MV-4-11 (cell line): Measurements from ENCODE around the gene PDPK1.
A peak's percentile ranks its signal among the peaks of the same experiment; 100 is the strongest.

Experiments
- DNase-seq: peaks from one replicate; lab custom pipeline; 2025; lab: John Stamatoyannopoulos, UW

Gene PDPK1

GRCh38 chr16:2537451-2538379, at the start of gene PDPK1:
TSS of gene PDPK1 (plus strand) at chr16:2538021. CDS start at chr16:2538113, 92 bp downstream.
- peak; percentile 90 for DNase-seq

- DNase-seq: no peak
Observed at GRCh38 chr16:2489581-2489980, 48.2 kb upstream of the PDPK1 start.

- DNase-seq: no peak
Observed at GRCh38 chr16:2490190-2491105, 47.4 kb upstream of the PDPK1 start.

GRCh38 chr16:2492292-2492691, 45.5 kb upstream of the PDPK1 start:
- no peak for DNase-seq

- no peak for DNase-seq
Observed at GRCh38 chr16:2493605-2494004, 44.2 kb upstream of the PDPK1 start.

- no peak for DNase-seq
Observed at GRCh38 chr16:2494616-2495015, 43.2 kb upstream of the PDPK1 start.

GRCh38 chr16:2495041-2495440, 42.8 kb upstream of the PDPK1 start:
- no peak for DNase-seq

- no peak for DNase-seq
Observed at GRCh38 chr16:2496223-2497115, 41.4 kb upstream of the PDPK1 start.

GRCh38 chr16:2497116-2497630, 40.6 kb upstream of the PDPK1 start:
- no peak for DNase-seq

GRCh38 chr16:2497695-2498484, 39.9 kb upstream of the PDPK1 start:
- DNase-seq: no peak

GRCh38 chr16:2498531-2499253, 39.1 kb upstream of the PDPK1 start:
- DNase-seq: no peak

- DNase-seq: no peak
Observed at GRCh38 chr16:2499454-2499853, 38.4 kb upstream of the PDPK1 start.

GRCh38 chr16:2499890-2500429, 37.9 kb upstream of the PDPK1 start:
- no peak for DNase-seq

GRCh38 chr16:2500430-2500917, 37.3 kb upstream of the PDPK1 start:
- DNase-seq: no peak

GRCh38 chr16:2500918-2501750, 36.7 kb upstream of the PDPK1 start:
- DNase-seq: peak; percentile 53

GRCh38 chr16:2501946-2502895, 35.6 kb upstream of the PDPK1 start:
- no peak for DNase-seq

- DNase-seq: no peak
Observed at GRCh38 chr16:2505695-2506094, 32.1 kb upstream of the PDPK1 start.
